ENCODE measurements around the gene SHD.

DNA sequence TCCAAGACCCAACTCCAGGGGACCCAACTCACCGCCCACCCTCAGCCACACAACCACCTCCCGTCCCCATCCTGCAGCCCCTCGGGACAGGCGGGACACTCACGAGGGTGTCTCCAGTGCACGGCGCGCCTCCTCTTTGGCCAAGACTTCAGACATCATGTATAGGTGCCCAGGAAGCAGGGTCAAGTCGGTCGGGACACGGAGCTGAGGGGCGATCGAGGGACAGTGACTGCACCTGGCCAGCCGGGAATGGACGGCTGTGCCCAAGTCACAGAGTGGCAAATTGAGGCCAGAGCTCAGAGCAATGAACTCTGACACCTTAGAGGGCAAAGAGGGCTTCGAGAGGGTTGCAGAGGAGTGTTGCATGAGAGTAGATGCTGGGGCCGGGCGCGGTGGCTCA is 50.8 kb downstream of the SHD start:
- TF ChIP-seq CTCF (IDR thresholded peaks at IDR 0.05): no peak
- TF ChIP-seq POLR2A (IDR thresholded peaks at IDR 0.05): no peak
- no peak for TF ChIP-seq POLR2AphosphoS5 (IDR thresholded peaks at IDR 0.05)

Data from transverse colon (tissue), 4 donors.